T-cell (primary cell): ENCODE data around the gene KAT5. TPM values are rescaled to one million over a fixed set of nuclear protein-coding genes. Genes with fewer than 3 reads are reported as not detected.

Source experiments
- ATAC-seq, 4 experiments: fragments of 200-7000 bp in 3 of 4; fragments of 150-1000 bp in 1 of 4; cut with Tn5 transposase; replicated peaks in 1 of 4; 1 replicate in 3 of 4; 2 replicates in 1 of 4; pipeline ENCODE4 v1.10.0; 2021; ENCODE audit warnings: moderate library complexity in 3 of 4, mild to moderate bottlenecking in 2 of 4, moderate number of reproducible peaks in 1 of 4
- CTCF ChIA-PET, 2 donors: fragments of 300-600 bp; sonication (Branson Sonifier 250); formaldehyde crosslinking; loops; one replicate each; lab custom pipeline; 2022; ENCODE audit warnings: antibody characterized with exemption in 2 of 2; lab: Charles Lee
- POLR2A ChIA-PET, 2 donors: fragments of 300-600 bp; sonication (Branson Sonifier 250); formaldehyde crosslinking; loops; one replicate each; lab custom pipeline; 2022; ENCODE audit warnings: antibody characterized with exemption in 2 of 2; lab: Charles Lee
- DNase-seq, 35 experiments: peaks; one replicate each; pipeline versions ENCODE4 v3.0.0 to v3.0.0-alpha.2; 2013 to 2023
- H3K27ac ChIP-seq: one replicate; pipeline ENCODE4 v1.5.1; 2013; ENCODE audit warnings: low read length
- H3K27me3 ChIP-seq, 2 experiments: replicated peaks in 1 of 2; 1 replicate in 1 of 2; 2 replicates in 1 of 2; pipeline versions ENCODE4 v1.6.1 to v1.7.0; 2013; ENCODE audit warnings: low read length in 1 of 2, mixed read lengths in 1 of 2; ENCODE audit not compliant: control insufficient read depth in 2 of 2, insufficient read depth in 2 of 2; ENCODE audit errors: extremely low read depth in 1 of 2
- H3K36me3 ChIP-seq, 2 donors: 1 replicate in 1 of 2; 2 replicates in 1 of 2; pipeline versions ENCODE4 v1.6.1 to v1.7.0; 2013; ENCODE audit warnings: low read length in 1 of 2; ENCODE audit not compliant: control insufficient read depth in 2 of 2, insufficient read depth in 1 of 2; ENCODE audit errors: extremely low read depth in 1 of 2
- H3K4me1 ChIP-seq, 2 experiments: 1 replicate in 1 of 2; 2 replicates in 1 of 2; pipeline versions ENCODE4 v1.6.1 to v1.7.0; 2013; ENCODE audit warnings: low read length in 2 of 2, mixed read lengths in 1 of 2; ENCODE audit not compliant: insufficient read depth in 2 of 2, control insufficient read depth in 1 of 2; ENCODE audit errors: extremely low read depth in 1 of 2
- H3K4me3 ChIP-seq, 2 donors: 1 replicate in 1 of 2; 2 replicates in 1 of 2; pipeline versions ENCODE4 v1.5.1 to v1.7.0; 2013; ENCODE audit warnings: mild to moderate bottlenecking in 2 of 2, low read length in 1 of 2, moderate library complexity in 1 of 2; ENCODE audit not compliant: control insufficient read depth in 1 of 2; ENCODE audit errors: extremely low read depth in 1 of 2
- H3K9me3 ChIP-seq: 2 replicates; pipeline ENCODE4 v1.7.0; 2013
- H3K27ac Mint-ChIP-seq, 2 donors: one replicate each; pipeline ENCODE4 v1.8.0; 2020 to 2021; ENCODE audit warnings: mild to moderate bottlenecking in 2 of 2, mixed read lengths in 2 of 2
- H3K27me3 Mint-ChIP-seq, 2 donors: one replicate each; pipeline ENCODE4 v1.8.0; 2021 to 2022; ENCODE audit warnings: mixed read lengths in 2 of 2
- H3K36me3 Mint-ChIP-seq: one replicate; pipeline ENCODE4 v1.8.0; 2021; ENCODE audit warnings: mixed read lengths
- H3K4me1 Mint-ChIP-seq, 3 donors: one replicate each; pipeline ENCODE4 v1.8.0; 2020 to 2022; ENCODE audit warnings: mixed read lengths in 3 of 3, mild to moderate bottlenecking in 1 of 3
- H3K4me3 Mint-ChIP-seq, 3 donors: one replicate each; pipeline ENCODE4 v1.8.0; 2020 to 2022; ENCODE audit warnings: mild to moderate bottlenecking in 3 of 3, mixed read lengths in 3 of 3, moderate library complexity in 3 of 3
- H3K9me3 Mint-ChIP-seq, 3 donors: one replicate each; pipeline ENCODE4 v1.8.0; 2020 to 2022; ENCODE audit warnings: mixed read lengths in 3 of 3
- WGBS: methylation state at CpG from one replicate; pipeline ENCODE4 v1.1.5; 2013; ENCODE audit warnings: missing lambda C conversion rate; ENCODE audit not compliant: insufficient coverage; 5-methylcytosine and 5-hydroxymethylcytosine counted together
- total RNA-seq, 35 experiments: library from RNA in 6 of 35; stranded (reverse) in 6 of 35; fragments of 120-200 nt in 1 of 35; gene quantifications; one replicate each; pipeline versions ENCODE4 v1.2.1 to v1.2.4 and lab custom pipeline; 2013 to 2026

The KAT5 gene
- total RNA-seq, 5 donors from 2014 or later (not counting 1 experiment from before 2014, with no cell fraction given), result 99.9 to 111 (median 104) TPM

DNA sequence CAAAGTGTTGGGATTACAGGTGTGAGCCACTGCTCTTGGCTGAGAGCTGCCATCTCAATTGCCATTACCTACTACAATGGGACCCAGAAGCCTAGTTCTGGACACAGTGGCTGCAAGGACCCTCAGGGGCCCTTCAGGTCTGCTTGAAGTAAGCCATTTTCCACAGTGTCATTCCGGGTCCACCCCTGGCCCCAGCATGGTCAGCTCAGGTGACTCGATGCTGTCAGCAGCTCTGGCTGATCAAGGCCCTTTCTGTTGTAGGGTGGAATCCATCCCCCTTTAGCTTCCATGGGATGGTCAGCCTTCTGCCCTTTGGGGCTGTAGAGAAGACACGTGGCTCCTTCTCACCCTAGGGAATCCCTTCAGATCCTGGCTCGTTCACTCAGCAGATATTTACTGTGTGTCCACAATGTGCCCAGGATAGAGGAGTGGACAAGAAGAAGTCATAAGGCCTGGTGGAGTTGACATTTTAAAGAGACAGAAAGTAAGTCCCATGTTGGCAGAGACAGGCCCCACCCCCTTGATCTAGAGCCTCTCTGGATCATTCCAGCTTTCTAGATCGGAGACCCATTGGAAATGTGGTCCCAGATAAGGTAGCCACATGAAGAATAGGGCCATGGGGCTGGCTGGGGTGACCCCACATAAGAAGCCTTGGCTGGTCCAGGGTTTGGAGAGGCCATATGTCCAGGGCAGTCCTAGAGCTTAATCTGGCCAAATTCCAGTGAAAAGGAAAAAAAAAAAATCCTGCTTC is 15.1 kb upstream of the KAT5 start:
- Histone ChIP-seq H3K27me3 (no peaks in the 10 kb centered on the region), H3K27ac (no peak overlapping the region), H3K9me3 (no peaks in the 10 kb centered on the region), H3K4me1 (no peaks in the 10 kb centered on the region), H3K4me3 (no peak overlapping the region), H3K36me3 (no peaks in the 10 kb centered on the region)
- H3K36me3 Mint-ChIP-seq, result no peaks in the 10 kb centered on the region
- peaks cover 3% of the 10 kb centered on the region in 2 donors for H3K27me3 Mint-ChIP-seq
- 40% methylated on average over 1 of the region's 5 CpGs for WGBS
- no peak overlapping the region for H3K27ac Mint-ChIP-seq
- H3K9me3 Mint-ChIP-seq, result no peaks in the 10 kb centered on the region
- POLR2A ChIA-PET, result interaction anchor here in 1 of 2 donors (0.7 kb wide), 1 partner anchor 226 kb away, joined by 10 read pairs; no protein-coding TSS in a partner anchor
- CTCF ChIA-PET, result interaction anchor here in 1 of 2 donors (0.7 kb wide), 1 partner anchor 44 kb away, joined by 6 read pairs; no protein-coding TSS in a partner anchor
- no peaks in the 10 kb centered on the region for H3K4me1 Mint-ChIP-seq
- no peak for DNase-seq
- ATAC-seq, result no peak
- no peak overlapping the region for H3K4me3 Mint-ChIP-seq

DNA sequence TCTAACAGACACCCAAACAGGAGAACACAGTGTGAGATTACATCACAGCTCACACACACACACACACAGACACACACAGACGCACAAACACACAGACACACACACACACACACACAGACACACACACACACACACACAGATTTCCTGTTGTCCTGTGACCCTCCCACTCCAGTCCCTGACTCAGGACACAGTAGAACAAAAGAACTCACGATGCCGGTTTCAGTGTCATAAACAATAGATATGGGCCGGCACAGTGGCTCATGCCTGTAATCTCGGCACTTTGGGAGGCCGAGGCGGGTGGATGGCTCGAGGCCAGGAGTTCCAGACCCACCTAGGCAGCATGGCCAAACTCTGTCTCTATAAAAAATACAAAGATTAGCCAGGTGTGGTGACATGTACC is 13.8 kb upstream of the KAT5 start:
- ChIA-PET CTCF (no interaction called here), POLR2A (interaction anchor here in 1 of 2 donors (0.7 kb wide), 1 partner anchor 237 kb away, joined by 8 read pairs; no protein-coding TSS in a partner anchor)
- H3K27ac Mint-ChIP-seq, result no peak overlapping the region
- Histone ChIP-seq H3K4me3 (no peak overlapping the region), H3K27me3 (no peaks in the 10 kb centered on the region), H3K4me1 (no peaks in the 10 kb centered on the region), H3K9me3 (no peaks in the 10 kb centered on the region), H3K36me3 (no peaks in the 10 kb centered on the region), H3K27ac (no peak overlapping the region)
- DNase-seq, result no peak
- WGBS, result 81% methylated on average over 8 of the region's 8 CpGs
- no peak overlapping the region for H3K4me3 Mint-ChIP-seq
- no peaks in the 10 kb centered on the region for H3K9me3 Mint-ChIP-seq
- H3K36me3 Mint-ChIP-seq, result no peaks in the 10 kb centered on the region
- H3K27me3 Mint-ChIP-seq, result peaks cover 3% of the 10 kb centered on the region in 2 donors
- no peaks in the 10 kb centered on the region for H3K4me1 Mint-ChIP-seq
- ATAC-seq, result no peak

DNA sequence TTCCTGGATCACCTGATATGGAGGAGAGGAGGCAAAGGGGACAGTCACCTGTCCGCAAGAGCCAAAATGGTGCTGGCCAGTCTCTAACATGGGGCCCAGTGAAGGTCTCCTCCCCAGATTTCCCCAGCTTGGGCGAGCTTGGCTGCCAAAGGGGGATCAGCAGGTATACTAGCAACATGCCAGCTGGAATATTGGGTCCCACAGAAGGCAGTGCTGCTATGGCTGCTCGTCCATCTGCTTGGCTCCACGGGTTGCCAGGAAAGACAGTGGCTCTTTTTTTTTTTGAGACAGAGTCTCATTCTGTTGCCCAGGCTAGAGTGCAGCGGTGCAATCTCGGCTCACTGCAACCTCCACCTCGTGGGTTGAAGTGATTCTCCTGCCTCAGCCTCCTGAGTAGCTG is 12.7 kb upstream of the KAT5 start:
- WGBS, result 72% methylated on average over 6 of the region's 7 CpGs
- no peaks in the 10 kb centered on the region for H3K9me3 Mint-ChIP-seq
- ChIA-PET CTCF (no interaction called here), POLR2A (interaction anchor here in 1 of 2 donors (0.6 kb wide), 1 partner anchor 32 kb away, joined by 3 read pairs; no protein-coding TSS in a partner anchor)
- Histone ChIP-seq H3K4me1 (no peaks in the 10 kb centered on the region), H3K36me3 (no peaks in the 10 kb centered on the region), H3K9me3 (no peaks in the 10 kb centered on the region), H3K4me3 (no peak overlapping the region), H3K27ac (no peak overlapping the region), H3K27me3 (no peaks in the 10 kb centered on the region)
- ATAC-seq (no peak), DNase-seq (no peak)
- no peak overlapping the region for H3K27ac Mint-ChIP-seq
- no peaks in the 10 kb centered on the region for H3K4me1 Mint-ChIP-seq
- H3K27me3 Mint-ChIP-seq, result peaks cover 3 to 4% of the 10 kb centered on the region in 2 donors
- H3K36me3 Mint-ChIP-seq, result no peaks in the 10 kb centered on the region
- H3K4me3 Mint-ChIP-seq, result no peak overlapping the region

DNA sequence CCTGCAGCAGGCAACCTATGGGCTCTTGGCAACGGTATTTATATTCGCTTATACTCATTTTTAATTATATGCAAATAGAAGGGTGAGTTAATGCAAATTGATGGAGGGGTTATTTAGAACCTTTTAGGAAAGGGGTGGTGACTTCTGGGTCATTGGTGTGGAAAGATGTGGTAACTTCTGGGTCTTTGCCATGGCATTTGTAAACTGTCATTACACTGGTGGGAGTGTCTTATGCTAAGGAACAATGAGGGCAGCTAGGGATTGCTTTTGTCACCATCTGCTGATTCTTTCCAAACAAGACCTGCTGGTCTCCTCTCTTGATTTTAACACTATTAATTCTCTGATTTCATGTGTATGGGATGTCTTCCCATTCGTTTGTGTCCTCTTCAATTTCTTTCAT is 11.7 kb upstream of the KAT5 start:
- H3K27me3 ChIP-seq, result no peaks in the 10 kb centered on the region
- DNase-seq (no peak), ATAC-seq (no peak)
- H3K36me3 ChIP-seq, result no peaks in the 10 kb centered on the region
- H3K27ac ChIP-seq, result no peak overlapping the region
- WGBS, result no CpG with 5 or more reads among the region's 3 CpGs
- Mint-ChIP-seq H3K4me1 (no peaks in the 10 kb centered on the region), H3K27me3 (peaks cover 3 to 6% of the 10 kb centered on the region in 2 donors), H3K4me3 (no peak overlapping the region), H3K9me3 (no peaks in the 10 kb centered on the region), H3K27ac (no peak overlapping the region), H3K36me3 (no peaks in the 10 kb centered on the region)
- H3K9me3 ChIP-seq, result no peaks in the 10 kb centered on the region
- CTCF ChIA-PET, result interaction anchor here (0.6 to 0.9 kb wide), 2 partner anchors 118 to 821 kb away, joined by 4 read pairs; no protein-coding TSS in a partner anchor
- POLR2A ChIA-PET, result interaction anchor here in 1 of 2 donors (0.6 kb wide), 1 partner anchor 1230 kb away, joined by 5 read pairs; no protein-coding TSS in a partner anchor
- H3K4me3 ChIP-seq, result no peak overlapping the region
- H3K4me1 ChIP-seq, result no peaks in the 10 kb centered on the region

DNA sequence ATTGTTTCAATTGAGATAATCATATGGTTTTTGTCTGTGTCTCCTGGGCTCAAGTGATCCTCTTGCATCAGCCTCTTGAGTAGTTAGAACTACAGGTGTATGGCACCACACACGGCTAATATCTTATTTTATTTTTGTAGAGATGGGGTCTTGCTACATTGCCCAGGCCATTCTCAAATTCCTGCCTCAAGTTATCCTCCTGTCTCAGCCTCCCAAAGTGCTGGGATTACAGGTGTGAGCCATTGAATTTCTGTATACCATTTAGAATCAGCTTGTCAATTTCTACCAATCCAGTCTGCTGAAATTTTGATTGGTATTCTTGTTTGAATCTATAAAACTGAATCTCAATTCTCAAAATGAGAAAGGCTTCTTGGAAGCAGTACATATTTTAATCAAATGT is 10.4 kb upstream of the KAT5 start:
- Mint-ChIP-seq H3K36me3 (no peaks in the 10 kb centered on the region), H3K27me3 (peaks cover 3 to 6% of the 10 kb centered on the region in 2 donors), H3K4me1 (peaks cover 2 to 9% (median 3%) of the 10 kb centered on the region in 3 donors), H3K9me3 (no peaks in the 10 kb centered on the region), H3K4me3 (no peak overlapping the region), H3K27ac (no peak overlapping the region)
- no peaks in the 10 kb centered on the region for H3K27me3 ChIP-seq
- no CpG with 5 or more reads among the region's 1 CpG for WGBS
- POLR2A ChIA-PET, result no interaction called here
- H3K4me3 ChIP-seq, result no peak overlapping the region
- peaks cover 0 to 4% of the 10 kb centered on the region in 2 experiments for H3K4me1 ChIP-seq
- H3K27ac ChIP-seq, result no peak overlapping the region
- CTCF ChIA-PET, result interaction anchor here in 1 of 2 donors (0.6 to 0.7 kb wide), 2 partner anchors 16 to 673 kb away, joined by 3 read pairs; no protein-coding TSS in a partner anchor
- ATAC-seq (no peak), DNase-seq (no peak)
- no peaks in the 10 kb centered on the region for H3K36me3 ChIP-seq
- no peaks in the 10 kb centered on the region for H3K9me3 ChIP-seq

DNA sequence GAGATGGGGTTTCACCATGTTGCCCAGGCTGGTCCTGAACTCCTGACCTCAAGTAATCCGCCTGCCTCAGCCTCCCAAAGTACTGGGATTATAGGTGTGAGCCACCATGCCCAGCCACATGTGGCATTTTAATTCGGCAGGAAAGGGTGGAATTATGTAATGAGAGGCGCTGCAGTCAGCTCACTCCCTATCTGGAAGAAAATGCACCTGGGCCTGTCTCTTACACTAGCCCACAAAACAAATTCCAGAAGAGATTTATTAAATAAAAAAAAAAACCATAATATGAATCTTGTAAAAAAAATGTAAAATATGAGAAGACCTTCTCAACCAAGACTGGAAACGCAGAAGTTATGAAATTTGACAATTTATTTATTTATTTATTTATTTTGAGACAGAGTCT is 8.2 kb upstream of the KAT5 start:
- H3K4me1 Mint-ChIP-seq, result peaks cover 2 to 15% (median 4%) of the 10 kb centered on the region in 3 donors
- Histone ChIP-seq H3K27me3 (peaks cover 0 to 5% of the 10 kb centered on the region in 2 experiments), H3K4me1 (peaks cover 0 to 4% of the 10 kb centered on the region in 2 experiments), H3K4me3 (no peak overlapping the region), H3K36me3 (no peaks in the 10 kb centered on the region), H3K9me3 (no peaks in the 10 kb centered on the region), H3K27ac (no peak overlapping the region)
- H3K36me3 Mint-ChIP-seq, result no peaks in the 10 kb centered on the region
- POLR2A ChIA-PET, result no interaction called here
- no CpG with 5 or more reads among the region's 4 CpGs for WGBS
- CTCF ChIA-PET, result interaction anchor here in 1 of 2 donors (0.6 kb wide), 1 partner anchor 384 kb away, joined by 3 read pairs; no protein-coding TSS in a partner anchor
- no peak overlapping the region for H3K27ac Mint-ChIP-seq
- ATAC-seq (no peak), DNase-seq (no peak)
- H3K27me3 Mint-ChIP-seq, result peaks cover 0 to 6% of the 10 kb centered on the region in 2 donors
- no peak overlapping the region for H3K4me3 Mint-ChIP-seq
- H3K9me3 Mint-ChIP-seq, result no peaks in the 10 kb centered on the region
